ENCODE results near the gene LMBR1L. TPM values are rescaled to one million over a fixed set of nuclear protein-coding genes. Genes with fewer than 3 reads are reported as not detected.

The LMBR1L gene
- total RNA-seq, 1 donor from 2014 or later = 86.1 TPM

- H3K36me3 Mint-ChIP-seq (ENCODE audit: unreplicated experiment) = peaks cover 2% of the 10 kb centered on the region
- H3K27me3 Mint-ChIP-seq (ENCODE audit: unreplicated experiment) = no peaks in the 10 kb centered on the region
- peak overlapping the region; percentile 93 for H3K4me3 Mint-ChIP-seq (ENCODE audit: unreplicated experiment)
- no peak for DNase-seq (ENCODE audit: extremely low spot score, unreplicated experiment)
- peaks cover 24% of the 10 kb centered on the region for H3K4me1 Mint-ChIP-seq (ENCODE audit: unreplicated experiment)
- TF ChIP-seq CTCF (IDR thresholded peaks at IDR 0.05) = no peak
- H3K9me3 Mint-ChIP-seq (ENCODE audit: unreplicated experiment) = no peaks in the 10 kb centered on the region
- H3K27ac Mint-ChIP-seq (ENCODE audit: unreplicated experiment) = peak overlapping the region; percentile 96
Measured at GRCh38 chr12:49109641-49110463, 795 bp downstream of the LMBR1L start.

- peaks cover 24% of the 10 kb centered on the region for H3K4me1 Mint-ChIP-seq (ENCODE audit: unreplicated experiment)
- no peak for DNase-seq (ENCODE audit: extremely low spot score, unreplicated experiment)
- peak overlapping the region; percentile 93 for H3K4me3 Mint-ChIP-seq (ENCODE audit: unreplicated experiment)
- TF ChIP-seq CTCF (IDR thresholded peaks at IDR 0.05) = no peak
- peak overlapping the region; percentile 96 for H3K27ac Mint-ChIP-seq (ENCODE audit: unreplicated experiment)
- no peaks in the 10 kb centered on the region for H3K9me3 Mint-ChIP-seq (ENCODE audit: unreplicated experiment)
- peaks cover 5% of the 10 kb centered on the region for H3K36me3 Mint-ChIP-seq (ENCODE audit: unreplicated experiment)
- no peaks in the 10 kb centered on the region for H3K27me3 Mint-ChIP-seq (ENCODE audit: unreplicated experiment)
Measured at GRCh38 chr12:49108958-49109404, 1.7 kb downstream of the LMBR1L start.

- H3K4me3 Mint-ChIP-seq (ENCODE audit: unreplicated experiment) = no peak overlapping the region
- no peaks in the 10 kb centered on the region for H3K9me3 Mint-ChIP-seq (ENCODE audit: unreplicated experiment)
- no peak overlapping the region for H3K27ac Mint-ChIP-seq (ENCODE audit: unreplicated experiment)
- TF ChIP-seq CTCF (IDR thresholded peaks at IDR 0.05) = no peak
- H3K27me3 Mint-ChIP-seq (ENCODE audit: unreplicated experiment) = no peaks in the 10 kb centered on the region
- no peak for DNase-seq (ENCODE audit: extremely low spot score, unreplicated experiment)
- H3K4me1 Mint-ChIP-seq (ENCODE audit: unreplicated experiment) = peaks cover 19% of the 10 kb centered on the region
- H3K36me3 Mint-ChIP-seq (ENCODE audit: unreplicated experiment) = peaks cover 23% of the 10 kb centered on the region
Measured at GRCh38 chr12:49105504-49106084, 5.1 kb downstream of the LMBR1L start.

- Mint-ChIP-seq H3K27me3 (ENCODE audit: unreplicated experiment) (no peaks in the 10 kb centered on the region), H3K4me1 (ENCODE audit: unreplicated experiment) (peaks cover 18% of the 10 kb centered on the region), H3K9me3 (ENCODE audit: unreplicated experiment) (no peaks in the 10 kb centered on the region), H3K4me3 (ENCODE audit: unreplicated experiment) (no peak overlapping the region), H3K27ac (ENCODE audit: unreplicated experiment) (no peak overlapping the region), H3K36me3 (ENCODE audit: unreplicated experiment) (peaks cover 30% of the 10 kb centered on the region)
- no peak for TF ChIP-seq CTCF (IDR thresholded peaks at IDR 0.05)
- DNase-seq (ENCODE audit: extremely low spot score, unreplicated experiment) = no peak
Measured at GRCh38 chr12:49104822-49105221, 5.8 kb downstream of the LMBR1L start.

- TF ChIP-seq CTCF (IDR thresholded peaks at IDR 0.05) = no peak
- Mint-ChIP-seq H3K4me3 (ENCODE audit: unreplicated experiment) (no peak overlapping the region), H3K9me3 (ENCODE audit: unreplicated experiment) (no peaks in the 10 kb centered on the region), H3K36me3 (ENCODE audit: unreplicated experiment) (peaks cover 57% of the 10 kb centered on the region), H3K27ac (ENCODE audit: unreplicated experiment) (no peak overlapping the region), H3K4me1 (ENCODE audit: unreplicated experiment) (peaks cover 1% of the 10 kb centered on the region), H3K27me3 (ENCODE audit: unreplicated experiment) (peaks cover 1% of the 10 kb centered on the region)
- DNase-seq (ENCODE audit: extremely low spot score, unreplicated experiment) = no peak
Measured at GRCh38 chr12:49100380-49100779, 10.3 kb downstream of the LMBR1L start.

Measured in osteocyte (in vitro differentiated cells).